SK-N-SH (cell line): ENCODE results near the gene MYH16. TPM values are rescaled to one million over a fixed set of nuclear protein-coding genes. Genes with fewer than 3 reads are reported as not detected.
"Not testable (repeated sequence)": the region's sequence is repeated elsewhere in the genome, so short reads cannot be mapped to it uniquely, and the experiment has no call there.

Experiments
- CTCF ChIA-PET: fragments of 300-600, 350-600 bp; formaldehyde crosslinking; extraction: SDS; loops from one replicate; lab custom pipeline; 2021; lab: Yijun Ruan, JAX
- POLR2A ChIA-PET: fragments of 350-600 bp; sonication (Branson Sonifier 250); formaldehyde crosslinking; extraction: SDS; loops from one replicate; lab custom pipeline; 2020; ENCODE audit warnings: antibody characterized with exemption, inconsistent platforms; lab: Yijun Ruan, JAX
- DNase-seq: peaks from one replicate; pipeline ENCODE4 v3.0.0; 2012
- H2AFZ ChIP-seq: fragments of 200-600 bp; sonication (generic); 2 replicates; pipeline ENCODE4 v1.8.1; 2016; ENCODE audit warnings: antibody characterized with exemption, mild to moderate bottlenecking, low read depth
- H3F3A ChIP-seq: fragments of 200-600 bp; sonication (generic); replicated peaks from 2 replicates; pipeline ENCODE3; 2016; ENCODE audit warnings: antibody characterized with exemption, mild to moderate bottlenecking; ENCODE audit not compliant: insufficient read depth
- H3K27ac ChIP-seq, 2 experiments: fragments of 200-500 bp in 1 of 2; fragments of 200-600 bp in 1 of 2; sonication (Bioruptor generic) in 1 of 2; sonication (generic), shearing (Covaris generic) in 1 of 2; 2 replicates each; pipeline versions ENCODE4 v1.5.1 to v1.6.1; 2014 to 2016; ENCODE audit warnings: low read depth in 2 of 2, inconsistent platforms in 1 of 2, low read length in 1 of 2, mild to moderate bottlenecking in 1 of 2, mixed read lengths in 1 of 2
- H3K27me3 ChIP-seq: fragments of 200-600 bp; sonication (generic), shearing (Covaris generic); 2 replicates; pipeline ENCODE4 v1.6.1; 2016; ENCODE audit warnings: mixed run types; ENCODE audit not compliant: insufficient read depth
- H3K36me3 ChIP-seq, 2 experiments: fragments of 200-500 bp in 1 of 2; fragments of 200-600 bp in 1 of 2; sonication (Bioruptor generic) in 1 of 2; sonication (generic) in 1 of 2; replicated peaks in 1 of 2; 2 replicates each; pipeline versions ENCODE3 to v1.5.1; 2014 to 2016; ENCODE audit warnings: low read length in 1 of 2, mild to moderate bottlenecking in 1 of 2; ENCODE audit not compliant: insufficient read depth in 2 of 2, control insufficient read depth in 1 of 2
- H3K4me1 ChIP-seq, 2 experiments: fragments of 200-500 bp in 1 of 2; fragments of 200-600 bp in 1 of 2; sonication (Bioruptor generic) in 1 of 2; sonication (generic), shearing (Covaris generic) in 1 of 2; 2 replicates each; pipeline versions ENCODE4 v1.5.1 to v1.6.1; 2014 to 2016; ENCODE audit warnings: low read depth in 1 of 2, low read length in 1 of 2, mixed run types in 1 of 2; ENCODE audit not compliant: insufficient read depth in 2 of 2, control insufficient read depth in 1 of 2
- H3K4me2 ChIP-seq: fragments of 200-600 bp; sonication (generic), shearing (Covaris generic); 2 replicates; pipeline ENCODE4 v1.6.1; 2017; ENCODE audit warnings: mixed run types
- H3K4me3 ChIP-seq, 2 experiments: fragments of 200-500 bp in 1 of 2; fragments of 200-600 bp in 1 of 2; sonication (Bioruptor generic) in 1 of 2; sonication (generic), shearing (Covaris generic) in 1 of 2; 2 replicates each; pipeline versions ENCODE4 v1.5.1 to v1.8.1; 2014 to 2016; ENCODE audit warnings: low read depth in 2 of 2, inconsistent platforms in 1 of 2, low read length in 1 of 2, mild to moderate bottlenecking in 1 of 2, mixed read lengths in 1 of 2, moderate library complexity in 1 of 2
- H3K79me2 ChIP-seq: fragments of 200-600 bp; sonication (generic); 2 replicates; pipeline ENCODE4 v1.8.1; 2017; ENCODE audit warnings: mild to moderate bottlenecking; ENCODE audit not compliant: insufficient read depth
- H3K9ac ChIP-seq: fragments of 200-600 bp; sonication (generic); 2 replicates; pipeline ENCODE4 v1.6.1; 2017; ENCODE audit warnings: mixed run types
- H3K9me2 ChIP-seq: fragments of 200-600 bp; sonication (generic); 2 replicates; pipeline ENCODE4 v1.6.1; 2017; ENCODE audit warnings: mixed run types
- H3K9me3 ChIP-seq: fragments of 200-600 bp; sonication (generic); 2 replicates; pipeline ENCODE4 v1.6.1; 2017; ENCODE audit warnings: mixed run types, mild to moderate bottlenecking, moderate library complexity
- H4K20me1 ChIP-seq: fragments of 200-600 bp; sonication (generic); 2 replicates; pipeline ENCODE4 v1.6.1; 2017; ENCODE audit warnings: mild to moderate bottlenecking, mixed run types; ENCODE audit not compliant: insufficient read depth
- CHD2 ChIP-seq: fragments of 150-350 bp; IDR thresholded peaks from 2 replicates; pipeline ENCODE4 v1.6.1; 2018; ENCODE audit warnings: low read length; ENCODE audit not compliant: partially characterized antibody
- EZH2phosphoT487 ChIP-seq: fragments of 200-600 bp; sonication (generic); IDR thresholded peaks from 2 replicates; pipeline ENCODE4 v1.6.1; 2017; ENCODE audit warnings: low read depth, mixed run types, mild to moderate bottlenecking, antibody characterized with exemption, moderate library complexity, borderline replicate concordance
- GABPA ChIP-seq: IDR thresholded peaks from 2 replicates; pipeline ENCODE4 v1.4.0; 2012; ENCODE audit warnings: low read depth, mild to moderate bottlenecking
- MEF2A ChIP-seq: IDR thresholded peaks from 2 replicates; pipeline ENCODE4 v1.4.0; 2012; ENCODE audit warnings: low read depth, borderline replicate concordance
- MXI1 ChIP-seq: IDR thresholded peaks from 2 replicates; pipeline ENCODE4 v1.6.1; 2012; ENCODE audit warnings: mild to moderate bottlenecking, low read depth, low read length, improper control_type of control experiment
- NRF1 ChIP-seq: IDR thresholded peaks from 2 replicates; pipeline ENCODE4 v1.6.1; 2012; ENCODE audit warnings: low read depth, mild to moderate bottlenecking, low read length
- SMC3 ChIP-seq: IDR thresholded peaks from 2 replicates; pipeline ENCODE4 v1.6.1; 2012; ENCODE audit warnings: low read depth, low read length, improper control_type of control experiment
- TAF1 ChIP-seq: IDR thresholded peaks from 2 replicates; pipeline ENCODE4 v1.6.1; 2012; ENCODE audit warnings: low read depth, mild to moderate bottlenecking, low read length, moderate library complexity, borderline replicate concordance
- TCF12 ChIP-seq: IDR thresholded peaks from 2 replicates; pipeline ENCODE4 v1.4.0; 2012
- WGBS: methylation state at CpG from one replicate; pipeline ENCODE4 v1.1.6; 2017; ENCODE audit warnings: low lambda C conversion rate; 5-methylcytosine and 5-hydroxymethylcytosine counted together
- polyA plus RNA-seq, 3 experiments: library from polyadenylated mRNA; depleted of rRNA; stranded (reverse); fragments of >200 nt; gene quantifications; 2 replicates each; pipeline ENCODE4 v1.2.3, GENCODE V29; 2012
- TF ChIP-seq, protein P1 (sequence below): IDR thresholded peaks from 2 replicates; pipeline ENCODE4 v1.6.1; 2012; ENCODE audit warnings: mild to moderate bottlenecking, low read depth, low read length, moderate library complexity
- TF ChIP-seq, protein P2 (sequence below): IDR thresholded peaks from 2 replicates; pipeline ENCODE4 v1.4.0; 2012; ENCODE audit warnings: low read depth, borderline replicate concordance
- TF ChIP-seq, protein P3 (sequence below): IDR thresholded peaks from 2 replicates; pipeline ENCODE4 v1.4.0; 2012; ENCODE audit warnings: low read depth, borderline replicate concordance

Gene MYH16
- polyA plus RNA-seq, 1 of the 3 experiments (the other 2 are of a cell fraction) = 0.41 TPM

DNA sequence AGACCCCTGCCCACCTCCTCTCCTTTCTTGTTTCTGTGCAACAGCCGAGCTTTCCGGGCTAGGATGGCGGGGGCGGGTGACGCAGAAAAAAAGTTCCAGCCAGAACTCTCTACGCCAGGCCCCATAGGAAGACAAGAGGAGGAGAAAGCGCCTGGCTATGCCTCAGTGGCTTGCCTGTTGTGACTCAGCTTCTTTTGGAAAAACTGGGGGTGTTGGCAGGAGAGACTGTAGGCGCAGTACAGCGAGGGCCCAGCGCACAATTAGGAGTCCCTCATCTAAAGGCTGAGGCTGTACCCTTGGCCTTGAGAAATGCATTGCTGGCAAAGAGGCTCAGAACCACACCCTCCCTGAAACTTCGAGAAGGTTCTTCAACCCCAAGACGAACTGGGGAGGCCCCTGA, 36.7 kb upstream of the MYH16 start:
- Histone ChIP-seq H3K4me1 (no peaks in the 10 kb centered on the region), H2AFZ (no peak overlapping the region), H4K20me1 (no peaks in the 10 kb centered on the region), H3K9ac (no peak overlapping the region), H3K27me3 (no peaks in the 10 kb centered on the region), H3K27ac (no peak overlapping the region), H3K36me3 (no peaks in the 10 kb centered on the region), H3K4me3 (no peak overlapping the region), H3K9me2 (no peaks in the 10 kb centered on the region), H3F3A (no peaks in the 10 kb centered on the region), H3K9me3 (no peaks in the 10 kb centered on the region), H3K4me2 (no peak overlapping the region), H3K79me2 (no peaks in the 10 kb centered on the region)
- ChIA-PET POLR2A (no interaction called here), CTCF (no interaction called here)
- no peak for DNase-seq
- no peak for TF ChIP-seq TCF12
- 94% methylated on average over 12 of the region's 12 CpGs for WGBS

DNA sequence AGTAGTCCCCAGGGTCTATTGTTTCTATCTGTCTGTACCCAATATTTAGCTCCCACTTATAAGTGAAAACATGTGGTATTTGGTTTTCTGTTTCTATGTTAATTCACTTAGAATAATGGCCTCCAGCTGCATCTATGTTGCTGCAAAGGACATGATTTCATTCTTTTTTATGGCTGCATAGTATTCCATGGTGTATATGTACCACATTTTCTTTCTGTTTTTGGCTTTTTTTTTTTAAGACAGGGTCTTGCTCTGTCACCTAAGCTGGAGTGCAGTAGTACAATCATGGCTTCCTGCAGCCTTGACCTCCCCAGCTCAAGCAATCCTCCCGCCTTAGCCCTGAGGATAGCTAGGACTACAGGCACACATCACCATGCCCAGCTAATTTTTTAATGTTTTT, 34.8 kb upstream of the MYH16 start:
- H3K27me3 ChIP-seq, H3K4me1 ChIP-seq, H3K9ac ChIP-seq, H3K36me3 ChIP-seq, DNase-seq, H3F3A ChIP-seq, H3K4me3 ChIP-seq, H3K9me3 ChIP-seq, H3K9me2 ChIP-seq, H4K20me1 ChIP-seq, H3K4me2 ChIP-seq, H3K79me2 ChIP-seq, POLR2A ChIA-PET, H3K27ac ChIP-seq, H2AFZ ChIP-seq: not testable (repeated sequence)
- CTCF ChIA-PET = interaction anchor here (1.5 kb wide), 1 partner anchor 14 kb away, joined by 5 read pairs; no protein-coding TSS in a partner anchor
- WGBS = 73% methylated on average over 1 of the region's 1 CpG

DNA sequence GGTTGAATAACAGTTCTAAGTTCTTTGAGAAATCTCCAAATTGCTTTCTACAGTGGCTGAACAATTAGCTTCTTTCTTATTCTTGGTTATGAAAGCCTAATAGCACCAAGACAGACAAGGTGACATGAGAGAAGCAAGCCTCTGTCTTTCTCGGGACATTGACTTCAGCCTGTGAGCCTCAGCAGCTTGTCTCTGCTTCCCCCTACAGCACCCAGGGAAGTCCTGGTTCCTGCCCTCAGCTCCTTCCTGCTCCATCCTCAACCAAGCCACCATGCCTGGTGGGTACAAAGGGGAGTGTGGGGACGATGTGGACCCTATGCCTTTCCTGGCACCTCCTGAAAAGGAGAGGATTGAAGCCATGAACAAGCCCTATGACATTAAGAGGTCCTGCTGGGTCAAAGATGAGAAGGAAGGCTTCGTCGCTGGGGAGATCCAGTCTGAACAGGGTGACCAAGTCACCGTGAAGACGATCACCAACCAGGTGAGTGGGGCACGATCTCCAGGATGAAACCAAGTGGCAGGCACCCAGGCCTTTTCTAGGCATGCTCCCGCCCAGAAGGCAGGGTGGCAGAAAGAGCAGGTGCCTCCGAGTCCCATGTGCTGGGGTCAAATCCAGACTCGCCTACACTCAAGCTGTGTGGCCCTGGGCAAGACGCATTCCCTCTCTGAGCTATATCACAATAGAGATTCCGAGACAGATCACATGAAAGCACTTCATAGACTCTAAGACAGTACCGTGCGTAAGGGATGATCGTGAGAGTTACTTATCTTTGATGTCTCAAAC, 33.9 kb upstream of the MYH16 start:
- Histone ChIP-seq H3K4me1 (no peaks in the 10 kb centered on the region), H3K79me2 (no peaks in the 10 kb centered on the region), H3K9me3 (no peaks in the 10 kb centered on the region), H4K20me1 (no peaks in the 10 kb centered on the region), H3K27me3 (no peaks in the 10 kb centered on the region), H3K4me3 (no peak overlapping the region), H3K27ac (no peak overlapping the region), H3K9ac (no peak overlapping the region), H3K9me2 (no peaks in the 10 kb centered on the region), H3K4me2 (no peak overlapping the region), H2AFZ (no peak overlapping the region), H3K36me3 (no peaks in the 10 kb centered on the region), H3F3A (no peaks in the 10 kb centered on the region)
- ChIA-PET POLR2A (no interaction called here), CTCF (interaction anchor here (1.5 kb wide), 2 partner anchors 13 to 53 kb away, joined by 4 to 5 read pairs; no protein-coding TSS in a partner anchor)
- 58% methylated on average over 15 of the region's 15 CpGs for WGBS
- DNase-seq = no peak
- TF ChIP-seq, protein P1, sequence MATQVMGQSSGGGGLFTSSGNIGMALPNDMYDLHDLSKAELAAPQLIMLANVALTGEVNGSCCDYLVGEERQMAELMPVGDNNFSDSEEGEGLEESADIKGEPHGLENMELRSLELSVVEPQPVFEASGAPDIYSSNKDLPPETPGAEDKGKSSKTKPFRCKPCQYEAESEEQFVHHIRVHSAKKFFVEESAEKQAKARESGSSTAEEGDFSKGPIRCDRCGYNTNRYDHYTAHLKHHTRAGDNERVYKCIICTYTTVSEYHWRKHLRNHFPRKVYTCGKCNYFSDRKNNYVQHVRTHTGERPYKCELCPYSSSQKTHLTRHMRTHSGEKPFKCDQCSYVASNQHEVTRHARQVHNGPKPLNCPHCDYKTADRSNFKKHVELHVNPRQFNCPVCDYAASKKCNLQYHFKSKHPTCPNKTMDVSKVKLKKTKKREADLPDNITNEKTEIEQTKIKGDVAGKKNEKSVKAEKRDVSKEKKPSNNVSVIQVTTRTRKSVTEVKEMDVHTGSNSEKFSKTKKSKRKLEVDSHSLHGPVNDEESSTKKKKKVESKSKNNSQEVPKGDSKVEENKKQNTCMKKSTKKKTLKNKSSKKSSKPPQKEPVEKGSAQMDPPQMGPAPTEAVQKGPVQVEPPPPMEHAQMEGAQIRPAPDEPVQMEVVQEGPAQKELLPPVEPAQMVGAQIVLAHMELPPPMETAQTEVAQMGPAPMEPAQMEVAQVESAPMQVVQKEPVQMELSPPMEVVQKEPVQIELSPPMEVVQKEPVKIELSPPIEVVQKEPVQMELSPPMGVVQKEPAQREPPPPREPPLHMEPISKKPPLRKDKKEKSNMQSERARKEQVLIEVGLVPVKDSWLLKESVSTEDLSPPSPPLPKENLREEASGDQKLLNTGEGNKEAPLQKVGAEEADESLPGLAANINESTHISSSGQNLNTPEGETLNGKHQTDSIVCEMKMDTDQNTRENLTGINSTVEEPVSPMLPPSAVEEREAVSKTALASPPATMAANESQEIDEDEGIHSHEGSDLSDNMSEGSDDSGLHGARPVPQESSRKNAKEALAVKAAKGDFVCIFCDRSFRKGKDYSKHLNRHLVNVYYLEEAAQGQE = no peak
- TF ChIP-seq, protein P2, sequence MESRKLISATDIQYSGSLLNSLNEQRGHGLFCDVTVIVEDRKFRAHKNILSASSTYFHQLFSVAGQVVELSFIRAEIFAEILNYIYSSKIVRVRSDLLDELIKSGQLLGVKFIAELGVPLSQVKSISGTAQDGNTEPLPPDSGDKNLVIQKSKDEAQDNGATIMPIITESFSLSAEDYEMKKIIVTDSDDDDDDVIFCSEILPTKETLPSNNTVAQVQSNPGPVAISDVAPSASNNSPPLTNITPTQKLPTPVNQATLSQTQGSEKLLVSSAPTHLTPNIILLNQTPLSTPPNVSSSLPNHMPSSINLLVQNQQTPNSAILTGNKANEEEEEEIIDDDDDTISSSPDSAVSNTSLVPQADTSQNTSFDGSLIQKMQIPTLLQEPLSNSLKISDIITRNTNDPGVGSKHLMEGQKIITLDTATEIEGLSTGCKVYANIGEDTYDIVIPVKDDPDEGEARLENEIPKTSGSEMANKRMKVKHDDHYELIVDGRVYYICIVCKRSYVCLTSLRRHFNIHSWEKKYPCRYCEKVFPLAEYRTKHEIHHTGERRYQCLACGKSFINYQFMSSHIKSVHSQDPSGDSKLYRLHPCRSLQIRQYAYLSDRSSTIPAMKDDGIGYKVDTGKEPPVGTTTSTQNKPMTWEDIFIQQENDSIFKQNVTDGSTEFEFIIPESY = no peak
- TF ChIP-seq SMC3 (no peak), EZH2phosphoT487 (no peak), MEF2A (no peak), NRF1 (no peak), GABPA (no peak), TAF1 (no peak), CHD2 (no peak), MXI1 (no peak)
- TF ChIP-seq, protein P3, sequence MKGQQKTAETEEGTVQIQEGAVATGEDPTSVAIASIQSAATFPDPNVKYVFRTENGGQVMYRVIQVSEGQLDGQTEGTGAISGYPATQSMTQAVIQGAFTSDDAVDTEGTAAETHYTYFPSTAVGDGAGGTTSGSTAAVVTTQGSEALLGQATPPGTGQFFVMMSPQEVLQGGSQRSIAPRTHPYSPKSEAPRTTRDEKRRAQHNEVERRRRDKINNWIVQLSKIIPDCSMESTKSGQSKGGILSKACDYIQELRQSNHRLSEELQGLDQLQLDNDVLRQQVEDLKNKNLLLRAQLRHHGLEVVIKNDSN = no peak
